HG02852 (cell line): ENCODE measurements around the gene NUMBL.
A peak's percentile ranks its signal among the peaks of the same experiment; 100 is the strongest.

Experiments used
- ATAC-seq: cut with Tn5 transposase; IDR thresholded peaks from one replicate; pipeline ENCODE4 v1.9.1; 2021; ENCODE audit warnings: mild to moderate bottlenecking, moderate library complexity; ENCODE audit not compliant: unreplicated experiment

Gene NUMBL

DNA sequence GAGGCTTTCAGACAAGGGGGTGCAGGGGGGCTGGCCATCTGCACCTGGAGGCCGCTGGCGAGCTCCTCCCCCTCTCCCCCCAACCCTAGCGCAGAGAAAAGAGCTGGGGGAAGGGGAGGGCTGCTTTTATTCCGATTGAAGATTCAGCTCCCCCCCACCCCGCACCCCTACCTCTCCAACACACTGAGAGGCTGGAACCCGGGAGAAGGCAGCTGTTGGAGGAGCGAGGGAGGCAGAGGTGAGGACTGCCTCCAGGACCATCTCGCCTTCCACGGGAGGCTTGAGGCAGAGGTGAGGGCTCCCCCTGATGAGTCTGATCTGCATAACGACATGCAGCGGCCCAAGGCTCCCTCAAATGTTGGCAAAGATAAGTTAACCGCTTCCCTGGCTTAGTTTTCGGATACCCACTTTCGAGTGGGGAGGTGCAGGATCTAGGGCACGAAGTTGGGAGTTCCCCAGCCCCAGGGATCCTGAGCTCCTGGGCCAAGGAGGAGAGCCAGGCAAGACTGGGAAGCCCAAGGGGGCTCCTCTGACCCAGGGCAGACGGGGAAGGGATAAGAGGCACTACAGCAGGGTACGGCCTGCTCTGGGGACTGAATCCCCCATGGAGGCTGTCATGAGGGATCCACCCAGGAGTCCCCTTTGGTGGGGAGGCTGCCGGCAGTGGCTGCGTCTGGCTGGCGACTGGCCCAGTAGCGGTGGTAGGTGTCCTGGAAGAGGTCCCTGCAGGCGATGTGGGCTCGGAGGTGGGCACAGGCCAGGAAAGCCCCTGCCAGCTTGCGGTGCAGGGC is 1.2 kb upstream of the NUMBL start:
- ATAC-seq = no peak

DNA sequence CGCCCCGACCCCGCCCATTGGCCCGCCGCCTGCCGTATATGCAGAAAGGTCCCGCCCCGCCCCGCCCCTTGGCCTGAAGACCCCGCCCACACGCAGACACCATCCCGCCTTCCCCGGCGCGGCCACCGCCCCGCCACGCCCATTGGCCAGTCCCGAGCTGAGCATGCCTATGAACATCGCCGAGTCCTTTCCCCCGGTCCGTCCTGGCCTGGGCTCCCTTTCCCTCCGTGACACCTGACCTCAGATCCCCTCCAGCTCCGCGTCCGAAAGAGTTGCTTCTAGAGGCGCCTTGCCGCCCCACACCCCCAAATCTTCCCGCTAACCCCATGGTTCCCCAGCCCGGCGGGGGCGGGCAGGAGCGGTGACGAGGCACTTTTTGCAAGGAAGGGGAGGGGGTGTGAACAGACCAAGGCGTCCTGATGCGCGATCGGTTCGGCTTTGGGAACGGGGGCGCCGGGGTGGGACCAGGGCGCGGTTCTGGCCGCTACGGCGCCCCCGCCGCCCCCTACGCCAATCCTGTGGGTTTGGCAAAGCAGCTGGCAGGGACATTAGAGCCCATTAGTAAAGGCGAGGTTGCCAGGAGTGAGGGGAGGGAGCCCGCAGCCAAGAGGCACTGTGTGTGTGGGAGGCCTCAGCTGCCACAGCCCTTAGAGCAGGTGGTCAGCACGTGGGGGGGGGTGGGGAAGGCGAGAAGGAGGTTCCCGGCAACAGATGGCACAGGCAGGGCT is 406 bp upstream of the NUMBL start:
- peak; percentile 55 for ATAC-seq

DNA sequence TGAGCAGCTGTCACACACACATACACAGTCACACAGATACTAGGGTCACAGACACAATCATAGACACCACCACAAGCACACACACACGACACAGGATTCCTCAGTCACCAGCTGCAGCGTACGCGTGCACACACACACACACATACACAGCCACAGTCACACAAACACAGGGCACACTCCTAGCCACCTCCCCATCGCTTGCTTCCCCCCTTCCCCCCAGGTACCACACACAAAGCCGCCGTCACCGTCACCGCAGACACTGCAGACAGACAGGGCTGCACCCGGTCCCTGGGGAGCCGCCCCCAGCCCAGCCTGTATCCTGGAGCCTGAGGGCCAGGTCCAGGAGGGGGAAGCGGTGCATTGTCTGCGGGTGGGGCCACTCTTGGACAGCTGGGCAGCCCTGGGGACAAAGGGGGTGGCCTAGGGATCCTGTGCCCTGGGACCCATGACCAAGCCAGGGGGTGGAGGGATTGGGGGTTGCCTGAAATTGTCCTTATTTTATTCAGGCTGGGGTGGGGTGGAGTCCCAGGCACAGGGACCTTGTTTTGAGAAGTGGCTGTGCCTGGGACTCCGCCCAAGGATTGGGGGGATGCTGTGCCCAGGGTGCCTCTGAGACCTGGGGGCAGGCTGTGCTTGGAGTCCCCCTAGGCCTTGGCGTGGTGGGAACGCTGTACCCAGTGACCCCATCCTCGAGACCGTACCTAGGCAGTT is 957 bp downstream of the NUMBL start:
- ATAC-seq = no peak

DNA sequence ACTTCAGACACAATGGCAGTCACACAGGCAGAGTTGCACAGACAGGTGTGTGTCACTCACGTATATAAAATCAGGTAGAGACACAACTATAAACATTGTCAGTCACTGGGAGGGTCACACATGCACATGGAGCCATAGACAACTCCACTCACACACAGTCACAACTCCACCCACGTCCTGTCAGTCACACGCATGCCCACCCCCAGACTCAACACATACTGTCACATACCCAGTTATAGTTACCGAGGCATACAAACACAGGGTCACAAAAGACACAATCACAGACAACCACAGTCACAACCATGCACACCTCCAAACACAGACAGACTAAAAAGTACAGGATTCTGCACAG is 1.5 kb downstream of the NUMBL start:
- ATAC-seq = no peak

DNA sequence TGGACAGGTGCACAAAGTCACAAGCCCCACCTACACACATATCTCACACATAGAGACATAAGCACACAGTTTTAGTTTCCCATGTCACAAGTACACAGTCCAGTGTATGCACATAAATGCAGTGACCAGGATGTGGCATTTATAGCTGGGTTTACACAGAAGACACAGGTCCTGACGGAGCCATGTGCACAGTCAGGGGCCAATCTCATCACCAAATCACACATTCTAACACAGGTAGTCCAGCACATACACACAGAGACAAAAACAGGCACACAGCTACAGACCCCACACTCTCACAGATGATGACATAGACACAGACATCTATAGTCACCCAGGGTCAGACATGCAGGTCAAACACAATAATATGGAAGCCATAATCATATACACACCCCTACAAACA is 2.1 kb downstream of the NUMBL start:
- no peak for ATAC-seq

DNA sequence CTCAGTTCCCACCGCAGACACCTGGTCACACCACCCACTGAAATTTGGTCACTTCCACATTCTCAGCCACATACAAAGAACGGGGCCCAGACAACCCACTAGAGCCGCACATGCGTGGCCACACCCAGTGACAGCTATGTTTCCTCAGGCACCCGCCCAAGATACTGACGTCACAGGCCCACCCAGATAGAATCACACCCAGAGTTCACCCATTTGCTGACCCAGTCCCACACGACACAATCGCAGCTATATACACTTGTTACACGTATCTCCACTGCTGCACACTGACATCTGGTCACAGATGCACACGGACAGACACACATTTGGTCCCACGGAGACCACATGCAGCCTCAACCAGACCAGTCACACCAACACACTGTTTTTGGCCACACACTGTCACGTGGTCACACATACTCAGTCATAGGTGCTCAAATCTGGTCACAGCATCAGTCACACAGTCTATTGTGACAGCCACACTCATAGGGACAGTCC is 2.9 kb downstream of the NUMBL start:
- ATAC-seq = no peak

DNA sequence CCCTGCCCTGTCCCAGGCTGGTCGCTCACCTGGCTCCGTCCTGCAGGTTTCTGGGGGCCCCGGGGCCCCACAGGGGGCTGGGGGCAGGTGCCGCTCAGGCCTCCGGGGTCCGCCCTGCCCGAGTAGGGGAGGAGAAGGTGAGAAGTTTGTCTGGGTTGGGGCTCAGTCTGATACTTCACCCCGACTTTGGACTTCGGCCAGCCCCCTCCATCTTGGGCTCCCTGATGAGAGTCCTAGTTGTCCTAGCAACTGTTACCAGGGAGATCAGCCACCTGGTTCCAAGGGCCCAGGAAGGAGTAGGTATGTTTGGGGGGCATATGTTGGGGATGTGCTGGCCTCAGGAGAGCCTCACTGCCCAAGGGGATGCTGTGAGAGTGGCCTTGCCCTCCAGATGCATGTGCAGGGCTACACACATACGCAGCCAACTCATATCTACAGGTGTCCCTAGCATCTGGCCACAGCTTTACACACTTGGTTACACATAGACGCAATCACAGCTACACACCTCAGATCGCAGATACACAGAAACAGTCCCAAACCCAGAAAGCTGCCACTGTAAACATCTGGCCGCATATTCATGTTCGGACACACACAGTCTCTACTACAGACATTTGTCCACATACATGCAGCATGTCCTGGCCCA is 3.4 kb downstream of the NUMBL start:
- ATAC-seq = no peak

DNA sequence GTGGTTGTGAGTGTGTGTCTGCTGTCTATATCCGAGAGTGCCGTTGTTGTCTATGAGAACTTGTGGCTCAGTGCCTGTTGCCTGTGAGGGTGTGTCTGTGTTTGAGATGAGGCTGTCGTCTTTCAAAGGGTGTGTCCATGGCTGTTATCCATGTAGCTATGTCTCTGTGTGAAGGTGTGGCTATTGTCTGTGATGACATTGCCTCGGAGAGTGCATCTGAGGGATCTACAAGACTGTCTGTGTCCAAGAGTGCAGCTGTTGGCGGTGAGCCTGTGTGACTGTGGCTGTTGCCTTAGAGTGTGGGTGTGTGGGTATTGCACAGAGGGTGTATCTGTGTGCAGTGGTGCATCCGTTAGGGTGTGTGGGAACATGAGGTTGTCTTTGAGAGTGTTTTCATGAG is 4.9 kb downstream of the NUMBL start:
- no peak for ATAC-seq

DNA sequence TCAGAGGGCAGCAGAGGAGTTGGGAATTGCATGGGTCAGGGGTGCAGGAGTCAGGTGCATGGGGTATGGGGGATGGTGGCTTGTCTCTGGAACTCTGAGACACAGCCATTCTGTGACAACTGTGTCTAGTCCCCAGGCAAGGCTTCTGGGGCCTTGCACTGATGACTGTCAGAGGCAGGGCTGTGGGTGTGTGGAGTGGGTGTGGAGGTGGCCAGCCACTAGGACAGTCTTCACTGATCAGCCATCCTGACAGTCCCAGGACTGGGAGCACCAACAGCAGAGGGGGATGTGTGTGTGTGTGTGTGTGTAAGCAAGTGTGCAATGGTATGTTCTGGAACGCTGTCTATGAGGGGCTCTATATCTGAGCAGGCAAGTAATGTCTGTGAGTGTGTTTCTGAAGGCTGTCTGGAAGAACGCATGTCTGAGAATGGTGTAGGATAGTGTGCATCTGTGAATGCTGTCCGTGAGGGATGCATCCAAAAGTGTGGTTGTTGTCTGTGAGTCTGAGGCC is 5.4 kb downstream of the NUMBL start:
- ATAC-seq = no peak

DNA sequence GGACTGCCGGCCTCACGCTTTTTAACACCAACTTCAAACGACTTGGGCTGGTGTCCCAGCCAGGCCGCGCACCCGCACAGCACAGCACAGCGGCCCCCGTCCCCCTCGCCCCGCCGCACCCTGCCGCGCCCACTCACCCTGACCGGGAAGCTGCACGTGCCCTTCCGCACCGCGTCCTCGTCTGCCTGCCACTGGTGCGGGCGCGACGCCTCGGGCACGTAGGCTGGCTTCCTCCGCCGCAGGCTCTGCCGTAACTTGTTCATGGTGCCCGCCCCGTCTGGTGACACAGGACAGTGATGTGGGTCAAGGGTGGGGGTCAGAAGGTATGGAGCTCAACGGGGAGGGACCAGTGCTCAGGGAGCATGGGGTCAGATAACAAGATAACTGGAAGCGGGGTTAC is 6.2 kb downstream of the NUMBL start:
- ATAC-seq = no peak

DNA sequence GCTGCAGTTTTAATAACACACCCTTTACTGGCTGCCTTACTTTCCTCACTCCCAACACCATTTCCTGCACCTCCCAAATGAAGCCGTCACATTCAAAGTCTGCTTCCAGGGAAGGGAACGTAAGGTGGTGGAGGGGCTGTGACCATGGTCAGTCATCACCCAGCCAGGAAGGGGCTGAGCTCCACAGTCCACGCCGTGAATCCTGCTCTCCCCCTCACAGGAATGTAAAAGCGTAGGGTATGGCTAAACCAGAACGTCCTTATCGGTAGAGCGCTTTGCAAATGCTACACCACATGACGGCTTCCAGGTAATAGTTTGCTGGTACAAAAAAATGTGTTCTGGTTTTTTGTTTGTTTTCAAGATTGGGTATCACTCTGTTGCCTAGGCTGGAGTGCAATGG is 7.0 kb downstream of the NUMBL start:
- no peak for ATAC-seq

DNA sequence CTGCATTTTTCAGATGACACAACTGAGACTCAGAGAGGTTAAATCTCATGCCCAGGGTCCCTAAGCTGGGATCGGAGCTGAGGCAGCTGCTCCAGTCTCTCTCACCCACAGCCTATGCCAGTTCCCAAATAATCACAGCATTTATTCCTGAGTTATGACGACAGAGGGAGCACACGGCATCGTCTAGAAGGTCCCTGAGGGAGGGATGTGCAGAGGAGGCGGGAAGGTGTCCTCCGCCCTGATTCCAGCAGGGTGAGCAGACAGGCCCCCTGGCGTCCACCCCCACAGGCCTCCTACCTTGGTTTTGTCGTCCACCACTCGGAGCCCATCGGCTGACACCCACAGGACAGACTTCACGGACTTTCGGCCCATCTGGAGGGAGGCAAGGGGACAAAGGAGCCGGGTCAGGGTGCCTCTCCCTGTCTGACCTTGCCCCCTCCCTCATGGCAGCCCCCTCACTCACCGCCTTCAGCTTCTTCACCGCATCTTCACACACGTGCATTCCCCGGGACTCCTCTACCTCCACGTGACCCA is 8.0 kb downstream of the NUMBL start:
- ATAC-seq = no peak

DNA sequence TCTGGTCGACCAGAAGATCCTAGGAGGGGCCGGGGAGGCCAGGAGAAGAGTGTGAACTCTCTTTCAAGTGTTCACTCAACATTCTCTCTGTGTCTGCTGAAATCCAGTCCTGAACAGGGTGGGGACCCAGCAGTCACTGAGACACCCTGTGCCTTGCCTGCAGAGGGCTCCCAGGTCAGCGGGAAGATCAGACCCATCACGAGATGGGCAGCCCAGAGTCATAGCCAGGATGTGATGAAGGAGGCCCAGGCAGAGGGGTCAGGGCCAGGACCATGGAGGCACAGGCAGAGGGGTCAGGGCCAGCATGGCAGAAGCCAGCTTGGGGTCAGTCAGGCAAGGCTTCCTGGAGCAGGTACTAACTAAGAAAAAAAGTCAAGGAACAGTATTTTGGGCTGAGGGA is 9.4 kb downstream of the NUMBL start:
- no peak for ATAC-seq

DNA sequence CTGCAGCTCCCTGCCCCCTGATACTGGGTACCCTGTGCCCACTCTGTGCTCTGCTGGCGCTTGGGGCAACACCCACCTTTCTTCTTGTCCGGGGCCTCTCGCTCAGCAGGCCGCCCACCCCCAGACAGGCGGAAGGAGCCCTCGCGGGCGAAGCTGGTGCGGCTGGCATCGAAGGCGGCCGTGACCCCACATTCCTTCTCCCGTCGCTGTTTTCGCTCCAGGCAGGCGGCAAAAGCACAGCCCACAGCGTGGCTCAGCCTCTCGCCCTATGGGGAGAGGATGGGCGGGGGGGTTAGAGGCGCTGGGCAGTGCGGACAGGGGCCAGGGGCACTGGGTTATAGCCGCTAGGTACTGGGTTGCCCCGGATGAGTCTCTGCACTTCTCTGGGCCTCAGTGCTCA is 13.3 kb downstream of the NUMBL start:
- ATAC-seq = no peak

DNA sequence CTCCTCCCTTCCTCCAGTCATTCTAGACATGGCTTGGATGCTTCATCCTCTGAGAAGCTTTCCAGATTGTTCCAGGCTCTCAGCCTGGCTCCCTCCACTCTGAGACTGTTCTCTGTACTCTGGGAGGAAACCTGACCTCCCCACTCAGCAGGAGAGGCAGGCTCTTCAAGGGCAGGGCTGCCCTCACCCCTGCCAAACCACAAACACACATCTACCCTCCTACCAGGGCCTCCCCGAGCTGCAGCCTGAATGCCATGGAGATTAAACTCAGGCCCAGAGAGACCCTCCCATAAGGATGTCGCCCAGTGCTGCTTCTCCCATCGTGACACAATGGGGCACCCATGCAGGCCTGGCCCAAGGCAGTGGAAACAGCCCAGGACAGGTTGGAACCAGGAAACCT is 16.2 kb downstream of the NUMBL start:
- no peak for ATAC-seq

DNA sequence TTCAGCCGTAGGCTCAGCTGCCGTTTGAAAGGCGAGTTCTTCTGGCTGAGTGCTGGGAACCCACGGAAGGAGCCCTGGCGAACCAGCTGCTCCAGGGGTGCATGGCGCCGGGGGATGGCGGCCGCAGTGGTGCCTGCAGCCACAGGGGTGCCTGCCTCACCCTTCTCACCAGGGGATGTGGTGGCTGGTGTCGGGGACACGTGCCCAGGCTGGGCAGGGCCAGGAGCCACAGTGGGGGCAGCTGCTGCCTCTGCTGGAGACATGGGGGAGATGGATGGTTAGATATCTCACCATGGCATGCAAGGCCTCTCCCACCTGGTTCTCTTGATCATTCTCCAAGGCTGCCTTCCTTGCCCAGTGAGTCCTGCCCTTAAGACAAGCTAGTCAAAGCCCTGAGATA is 17.1 kb downstream of the NUMBL start:
- ATAC-seq = no peak

DNA sequence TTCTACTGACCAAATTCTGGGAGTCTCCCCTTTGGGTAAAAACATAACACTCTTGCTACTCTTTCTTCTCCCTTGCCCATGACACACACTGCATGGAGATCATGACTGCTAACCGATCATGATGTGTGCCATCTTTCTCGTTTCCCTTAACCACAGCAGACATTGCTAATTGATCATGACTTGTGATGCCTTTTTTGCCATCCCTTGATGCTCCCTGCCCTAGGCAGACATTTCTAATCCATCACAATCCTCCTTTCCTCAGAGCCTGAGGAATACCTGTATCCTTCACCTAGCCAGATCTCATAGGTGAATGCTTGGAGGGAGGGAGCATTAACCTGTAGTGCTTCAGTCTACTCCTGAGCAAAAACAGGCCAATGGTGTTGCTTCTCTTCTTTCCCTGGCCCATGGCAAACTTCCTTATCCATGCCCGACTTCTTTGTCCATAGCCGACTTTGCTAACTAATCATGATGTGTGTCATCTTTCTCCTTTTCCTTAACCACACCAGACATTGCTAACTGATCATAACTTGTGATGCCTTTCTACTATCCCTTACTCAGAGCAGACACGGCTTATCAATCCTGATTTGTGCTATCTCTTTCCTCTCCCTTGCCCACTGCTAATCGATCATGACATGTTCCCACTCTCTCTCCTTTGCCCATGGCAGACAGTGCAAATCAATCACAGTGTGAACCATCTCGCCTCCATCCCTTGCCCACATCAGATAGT is 17.7 kb downstream of the NUMBL start:
- ATAC-seq = no peak

DNA sequence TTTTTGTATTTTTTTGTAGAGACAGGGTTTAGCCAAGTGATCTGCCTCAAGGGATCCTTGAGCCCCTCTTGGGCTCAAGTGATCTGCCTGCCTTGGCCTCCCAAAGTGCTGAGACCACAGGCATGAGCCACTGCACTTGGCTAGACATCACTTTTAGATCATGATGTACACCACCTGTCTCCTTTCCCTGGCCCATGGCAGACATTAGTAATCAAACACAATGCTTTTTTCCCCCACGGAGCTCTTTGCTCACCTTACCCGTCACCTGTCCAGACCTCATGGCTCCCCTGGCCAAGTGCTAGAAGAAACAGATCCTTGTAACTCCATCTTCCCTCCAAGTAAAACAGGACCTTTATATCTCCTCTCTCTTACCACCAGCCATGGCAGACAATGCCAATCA is 18.4 kb downstream of the NUMBL start:
- ATAC-seq = no peak

DNA sequence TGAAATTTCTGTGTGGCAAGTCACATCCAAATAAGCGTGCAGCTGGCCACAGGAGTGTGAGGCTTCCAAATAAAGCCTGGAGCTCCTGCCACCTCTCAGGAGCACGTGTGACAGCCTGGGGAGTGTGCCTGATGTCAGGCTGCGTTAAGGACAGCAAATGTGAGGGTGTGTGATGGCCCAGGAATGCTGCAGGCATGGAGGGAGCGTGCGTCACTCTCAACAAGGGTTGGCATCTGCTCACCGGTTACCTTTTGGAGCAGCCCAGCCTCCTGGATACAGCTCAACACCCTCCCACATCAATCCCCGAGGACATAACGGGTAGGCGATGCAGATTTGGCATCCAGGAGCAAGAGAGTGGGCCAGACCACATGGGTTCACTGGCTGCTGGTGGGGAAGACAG is 19.0 kb downstream of the NUMBL start:
- no peak for ATAC-seq

DNA sequence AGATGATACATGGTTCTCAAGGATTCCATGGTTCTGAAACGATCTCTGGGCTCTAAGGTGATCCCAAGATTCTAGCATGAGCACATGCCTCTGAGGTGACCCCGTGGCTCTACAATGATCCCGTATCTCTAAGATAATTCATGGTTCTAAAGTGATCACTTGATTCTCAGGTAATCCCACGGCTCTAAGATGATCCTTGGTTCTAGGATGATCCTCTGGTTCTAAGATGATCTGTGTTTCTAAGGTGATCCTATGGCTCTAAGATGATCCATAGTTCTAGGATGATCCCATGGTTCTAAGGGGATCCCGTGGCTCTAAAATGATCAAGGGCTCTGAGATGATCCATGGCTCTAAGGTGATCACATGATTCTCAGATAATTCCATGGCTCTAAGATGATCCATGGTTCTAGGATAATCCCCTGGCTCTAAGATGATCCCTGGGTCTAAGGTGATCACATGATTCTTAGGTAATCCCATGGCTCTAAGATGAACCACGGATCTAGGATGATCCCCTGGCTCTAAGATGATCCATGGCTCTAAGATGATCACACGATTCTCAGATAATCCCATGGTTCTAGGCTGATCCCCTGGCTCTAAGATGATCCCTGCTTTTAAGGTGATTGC is 21.3 kb downstream of the NUMBL start:
- no peak for ATAC-seq
